HFF-Myc (cell line): ENCODE data around the gene NCLN.
A peak's percentile ranks its signal among the peaks of the same experiment; 100 is the strongest.
"Not testable (repeated sequence)": the region's sequence is repeated elsewhere in the genome, so short reads cannot be mapped to it uniquely, and the experiment has no call there.

ENCODE experiments used
- DNase-seq: peaks from one replicate; pipeline ENCODE4 v3.0.0-alpha.2; 2011; ENCODE audit warnings: low read depth; ENCODE audit errors: extremely low read depth
- H3K4me3 ChIP-seq: replicated peaks from 2 replicates; pipeline ENCODE4 v1.5.1; 2011; ENCODE audit warnings: low read depth, mild to moderate bottlenecking, control low read depth, low read length
- CTCF ChIP-seq: IDR thresholded peaks from 2 replicates; pipeline ENCODE4 v1.5.1; 2012; ENCODE audit warnings: mild to moderate bottlenecking, low read depth, low read length, control low read depth; ENCODE audit errors: missing control alignments

The NCLN gene

GRCh38 chr19:3229888-3230496, 44.3 kb downstream of the NCLN start:
- no peak for TF ChIP-seq CTCF
- DNase-seq = no peak
- H3K4me3 ChIP-seq = no peak overlapping the region

GRCh38 chr19:3231288-3231687, 45.6 kb downstream of the NCLN start:
- TF ChIP-seq CTCF = no peak
- no peak for DNase-seq
- no peak overlapping the region for H3K4me3 ChIP-seq

- no peak overlapping the region for H3K4me3 ChIP-seq
- TF ChIP-seq CTCF = no peak
- DNase-seq = no peak
These were observed 47.4 kb downstream of the NCLN start for GRCh38 chr19:3233116-3233515.

GRCh38 chr19:3233831-3234230, 48.1 kb downstream of the NCLN start:
- no peak for TF ChIP-seq CTCF
- H3K4me3 ChIP-seq = no peak overlapping the region
- DNase-seq = no peak

- TF ChIP-seq CTCF = peak; percentile 41
- no peak for DNase-seq
- no peak overlapping the region for H3K4me3 ChIP-seq
These were observed 49.1 kb downstream of the NCLN start for GRCh38 chr19:3234800-3235199.

- not testable (repeated sequence) for DNase-seq, H3K4me3 ChIP-seq
These were observed 49.9 kb downstream of the NCLN start for GRCh38 chr19:3235604-3236003.

- TF ChIP-seq CTCF = no peak
- H3K4me3 ChIP-seq = no peak overlapping the region
- DNase-seq = no peak
These were observed 50.5 kb downstream of the NCLN start for GRCh38 chr19:3236272-3236671.
